ENCODE results near the gene PAQR6. TPM values are rescaled to one million over a fixed set of nuclear protein-coding genes. Genes with fewer than 3 reads are reported as not detected.

The PAQR6 gene
- total RNA-seq, 1 experiment from 2014 or later = 15.8 TPM

DNA sequence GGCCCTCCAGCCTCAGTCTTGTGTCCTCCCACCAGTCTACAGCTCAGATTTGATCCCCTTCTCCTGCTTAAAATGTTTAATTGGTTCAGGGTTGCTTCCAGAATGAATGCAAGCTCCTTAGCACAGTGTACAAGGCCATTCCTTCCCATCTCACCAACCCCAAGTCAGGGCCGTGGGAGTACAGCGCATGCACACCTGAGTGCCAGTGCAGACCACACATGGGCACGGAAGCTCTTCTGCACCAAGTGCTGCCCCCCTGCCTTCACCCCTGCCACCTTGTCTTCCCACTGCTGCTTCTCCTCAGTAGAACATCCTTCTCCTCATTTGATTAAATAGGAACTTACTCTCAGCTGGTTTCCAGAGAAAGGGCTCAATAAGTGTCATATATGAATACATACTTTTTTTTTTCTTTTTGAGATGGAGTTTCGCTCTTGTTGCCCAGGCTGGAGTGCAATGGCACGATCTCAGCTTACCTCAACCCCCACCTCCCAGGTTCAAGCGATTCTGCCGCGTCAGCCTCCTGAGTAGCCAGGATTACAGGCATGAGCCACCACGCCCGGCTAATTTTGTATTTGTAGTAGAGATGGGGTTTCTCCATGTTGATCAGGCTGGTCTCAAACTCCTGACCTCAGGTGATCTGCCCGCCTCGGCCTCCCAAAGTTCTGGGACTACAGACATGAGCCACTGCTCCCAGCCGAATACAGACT is 25.7 kb downstream of the PAQR6 start:
- no peak overlapping the region for H3K23ac ChIP-seq (ENCODE audit: insufficient read length, low read depth, low read length)

More for the DNA sequence above, 25.7 kb downstream of the PAQR6 start:
- Histone ChIP-seq H2BK12ac (ENCODE audit: insufficient read length, low read depth, low read length) (no peak overlapping the region), H4K20me1 (ENCODE audit: control insufficient read depth, insufficient read depth, insufficient read length) (peaks cover 2% of the 10 kb centered on the region), H3K27ac (ENCODE audit: insufficient read length, low read depth, low read length) (no peak overlapping the region), H2BK120ac (ENCODE audit: low read depth, low read length, poor library complexity, severe bottlenecking) (no peak overlapping the region), H3K56ac (ENCODE audit: insufficient read length, low read depth, low read length) (no peak overlapping the region), H3T11ph (ENCODE audit: low read length) (no peak overlapping the region), H3K4me2 (ENCODE audit: insufficient read depth, insufficient read length, low read length) (no peak overlapping the region), H3K23me2 (ENCODE audit: insufficient read length, low read depth, low read length, poor library complexity, severe bottlenecking) (no peaks in the 10 kb centered on the region), H3K14ac (ENCODE audit: insufficient read depth, low read length) (no peak overlapping the region), H3K79me1 (ENCODE audit: insufficient read depth, low read depth, low read length, poor library complexity, severe bottlenecking) (no peaks in the 10 kb centered on the region), H3K4ac (ENCODE audit: low read depth, low read length) (no peak overlapping the region), H3K9ac (ENCODE audit: extremely low read depth, insufficient read length, low read length) (no peak overlapping the region), H2AFZ (ENCODE audit: low read length) (no peak overlapping the region), H2BK15ac (ENCODE audit: low read depth, low read length) (no peak overlapping the region), H3K27me3 (ENCODE audit: insufficient read depth, low read length) (no peaks in the 10 kb centered on the region; the same call in 1 of the 2 replicates), H2BK20ac (ENCODE audit: low read depth, low read length, poor library complexity, severe bottlenecking) (no peak overlapping the region), H2BK5ac (ENCODE audit: insufficient read length, low read length) (no peak overlapping the region), H3K18ac (ENCODE audit: insufficient read length, low read depth, low read length) (no peak overlapping the region), H4K91ac (ENCODE audit: insufficient read length, low read depth, low read length) (no peak overlapping the region), H3K79me2 (ENCODE audit: insufficient read depth, low read length) (no peaks in the 10 kb centered on the region), H4K8ac (replicated peaks; ENCODE audit: insufficient read length, low read depth, low read length) (no peak overlapping the region), H3K9me3 (ENCODE audit: control insufficient read depth, low read depth, low read length) (no peaks in the 10 kb centered on the region), H4K5ac (ENCODE audit: insufficient read length, low read depth, low read length) (no peak overlapping the region), H2AK5ac (ENCODE audit: insufficient read length, low read length) (no peak overlapping the region), H3K4me1 (ENCODE audit: insufficient read depth, low read length) (no peaks in the 10 kb centered on the region)
- no peak for DNase-seq
- Mint-ChIP-seq H3K27me3 (ENCODE audit: low read depth) (no peaks in the 10 kb centered on the region), H3K9me3 (no peaks in the 10 kb centered on the region; a peak in 1 of 5 replicates), H3K4me3 (no peak overlapping the region), H3K36me3 (ENCODE audit: insufficient read depth in 1 of 3, low read depth in 3 of 3) (peaks cover 31 to 72% (median 61%) of the 10 kb centered on the region in 3 experiments), H3K4me1 (peaks cover 5 to 7% of the 10 kb centered on the region in 2 experiments), H3K27ac (peak overlapping the region in 2 of 3 experiments; percentile 6 to 34; a peak in 4 of 7 replicates)
- TF ChIP-seq, protein P1, sequence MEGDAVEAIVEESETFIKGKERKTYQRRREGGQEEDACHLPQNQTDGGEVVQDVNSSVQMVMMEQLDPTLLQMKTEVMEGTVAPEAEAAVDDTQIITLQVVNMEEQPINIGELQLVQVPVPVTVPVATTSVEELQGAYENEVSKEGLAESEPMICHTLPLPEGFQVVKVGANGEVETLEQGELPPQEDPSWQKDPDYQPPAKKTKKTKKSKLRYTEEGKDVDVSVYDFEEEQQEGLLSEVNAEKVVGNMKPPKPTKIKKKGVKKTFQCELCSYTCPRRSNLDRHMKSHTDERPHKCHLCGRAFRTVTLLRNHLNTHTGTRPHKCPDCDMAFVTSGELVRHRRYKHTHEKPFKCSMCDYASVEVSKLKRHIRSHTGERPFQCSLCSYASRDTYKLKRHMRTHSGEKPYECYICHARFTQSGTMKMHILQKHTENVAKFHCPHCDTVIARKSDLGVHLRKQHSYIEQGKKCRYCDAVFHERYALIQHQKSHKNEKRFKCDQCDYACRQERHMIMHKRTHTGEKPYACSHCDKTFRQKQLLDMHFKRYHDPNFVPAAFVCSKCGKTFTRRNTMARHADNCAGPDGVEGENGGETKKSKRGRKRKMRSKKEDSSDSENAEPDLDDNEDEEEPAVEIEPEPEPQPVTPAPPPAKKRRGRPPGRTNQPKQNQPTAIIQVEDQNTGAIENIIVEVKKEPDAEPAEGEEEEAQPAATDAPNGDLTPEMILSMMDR (conservative IDR thresholded peaks at IDR 0.05) = no peak
- WGBS (ENCODE audit: extremely low coverage, insufficient read length, low lambda C conversion rate) = no CpG with 5 or more reads among the region's 13 CpGs
